Peyer's patch (tissue), 4 donors: Measurements from ENCODE around the gene ADAM30. TPM values are rescaled to one million over a fixed set of nuclear protein-coding genes. Genes with fewer than 3 reads are reported as not detected.

Experiments used
- DNase-seq, 3 donors: peaks; one replicate each; pipeline ENCODE4 v3.0.0-alpha.2; 2017 to 2019
- H3K27ac ChIP-seq, 4 donors: fragments of 200-600 bp; sonication (generic); one replicate each; pipeline ENCODE4 v1.5.1; 2016 to 2019
- H3K27me3 ChIP-seq, 2 donors: fragments of 200-600 bp; sonication (generic); one replicate each; pipeline ENCODE4 v1.5.1; 2019
- H3K36me3 ChIP-seq, 3 donors: fragments of 200-600 bp; sonication (generic); one replicate each; pipeline ENCODE4 v1.5.1; 2016 to 2019
- H3K4me1 ChIP-seq, 4 donors: fragments of 200-600 bp; sonication (generic); one replicate each; pipeline ENCODE4 v1.5.1; 2016 to 2019
- H3K4me3 ChIP-seq, 4 donors: fragments of 200-600 bp; sonication (generic); 1 replicate in 3 of 4; 2 replicates in 1 of 4; pipeline ENCODE4 v1.5.1; 2016 to 2019; ENCODE audit warnings: mild to moderate bottlenecking in 1 of 4
- H3K9me3 ChIP-seq, 4 donors: fragments of 200-600 bp; sonication (generic); one replicate each; pipeline ENCODE4 v1.5.1; 2016 to 2019; ENCODE audit warnings: mild to moderate bottlenecking in 1 of 4
- CTCF ChIP-seq, 6 experiments: fragments of 450-650 bp in 4 of 6; fragments of 200-600 bp in 2 of 6; sonication (generic) in 1 of 6; IDR thresholded peaks; one replicate each; pipeline ENCODE4 v1.5.1; 2017 to 2019; ENCODE audit warnings: antibody characterized with exemption in 6 of 6, mild to moderate bottlenecking in 3 of 6, moderate library complexity in 1 of 6
- POLR2A ChIP-seq, 2 donors: fragments of 450-650 bp; IDR thresholded peaks; one replicate each; pipeline ENCODE4 v1.5.1; 2017; ENCODE audit warnings: antibody characterized with exemption in 2 of 2, mild to moderate bottlenecking in 2 of 2, moderate library complexity in 2 of 2
- total RNA-seq, 4 donors: library from RNA; depleted of rRNA; stranded (reverse); fragments of >200 nt; gene quantifications; one replicate each; pipeline ENCODE4 v1.1.0, GENCODE V29; 2016

The ADAM30 gene
- total RNA-seq, 4 donors from 2014 or later, result not detected

GRCh38 chr1:119908661-119909060, 12.3 kb upstream of the ADAM30 start:
- Histone ChIP-seq H3K4me3 (no peak overlapping the region), H3K36me3 (no peaks in the 10 kb centered on the region), H3K9me3 (no peaks in the 10 kb centered on the region), H3K27me3 (no peaks in the 10 kb centered on the region), H3K4me1 (no peaks in the 10 kb centered on the region), H3K27ac (no peak overlapping the region)
- no peak for DNase-seq
- no peak for TF ChIP-seq POLR2A (IDR thresholded peaks at IDR 0.05)
- no peak for TF ChIP-seq CTCF (IDR thresholded peaks at IDR 0.05)

GRCh38 chr1:119906927-119907652, 10.8 kb upstream of the ADAM30 start:
- Histone ChIP-seq H3K27me3 (no peaks in the 10 kb centered on the region), H3K4me3 (no peak overlapping the region), H3K27ac (no peak overlapping the region), H3K4me1 (no peaks in the 10 kb centered on the region), H3K9me3 (no peaks in the 10 kb centered on the region), H3K36me3 (no peaks in the 10 kb centered on the region)
- DNase-seq, result peak in 2 of 3 donors; percentile 63 to 76
- no peak for TF ChIP-seq CTCF (IDR thresholded peaks at IDR 0.05)

GRCh38 chr1:119903443-119903835, 7.1 kb upstream of the ADAM30 start:
- no peaks in the 10 kb centered on the region for H3K9me3 ChIP-seq
- no peaks in the 10 kb centered on the region for H3K27me3 ChIP-seq
- H3K4me3 ChIP-seq, result no peak overlapping the region
- no peak overlapping the region for H3K27ac ChIP-seq
- no peaks in the 10 kb centered on the region for H3K36me3 ChIP-seq
- TF ChIP-seq CTCF (IDR thresholded peaks at IDR 0.05) (no peak), POLR2A (IDR thresholded peaks at IDR 0.05) (no peak)
- no peak for DNase-seq
- no peaks in the 10 kb centered on the region for H3K4me1 ChIP-seq

GRCh38 chr1:119902775-119903442, 6.6 kb upstream of the ADAM30 start:
- no peaks in the 10 kb centered on the region for H3K36me3 ChIP-seq
- no peak for DNase-seq
- TF ChIP-seq POLR2A (IDR thresholded peaks at IDR 0.05) (no peak), CTCF (IDR thresholded peaks at IDR 0.05) (no peak)
- no peak overlapping the region for H3K27ac ChIP-seq
- H3K4me3 ChIP-seq, result no peak overlapping the region
- no peaks in the 10 kb centered on the region for H3K4me1 ChIP-seq
- H3K9me3 ChIP-seq, result no peaks in the 10 kb centered on the region
- H3K27me3 ChIP-seq, result no peaks in the 10 kb centered on the region

GRCh38 chr1:119898981-119899720, 2.8 kb upstream of the ADAM30 start:
- Histone ChIP-seq H3K27ac (no peak overlapping the region), H3K9me3 (no peaks in the 10 kb centered on the region), H3K4me1 (no peaks in the 10 kb centered on the region), H3K36me3 (no peaks in the 10 kb centered on the region), H3K27me3 (no peaks in the 10 kb centered on the region), H3K4me3 (no peak overlapping the region)
- TF ChIP-seq POLR2A (IDR thresholded peaks at IDR 0.05), result no peak
- TF ChIP-seq CTCF (IDR thresholded peaks at IDR 0.05), result no peak
- no peak for DNase-seq
